GM19239 (cell line): ENCODE results near the gene PVALEF.

ENCODE experiments used
- DNase-seq: peaks from one replicate; pipeline ENCODE4 v3.0.0; 2011; ENCODE audit warnings: low spot score; ENCODE audit not compliant: insufficient read length
- FAIRE-seq: peaks from 2 replicates; lab custom pipeline; 2011; peaks lifted over from hg19 to GRCh38; lab: Jason Lieb, UNC

Gene PVALEF

GRCh38 chr17:81165246-81166032, at the start of gene PVALEF:
PVALEF (plus strand) TSS chr17:81165507; CDS start chr17:81181227, 15,720 bp downstream.
- DNase-seq (no peak), FAIRE-seq (no peak)

GRCh38 chr17:81115749-81116464, 49.4 kb upstream of the PVALEF start:
- DNase-seq (no peak), FAIRE-seq (no peak)

GRCh38 chr17:81116704-81117103, 48.6 kb upstream of the PVALEF start:
- no peak for DNase-seq
- FAIRE-seq: no peak

GRCh38 chr17:81117672-81118198, 47.6 kb upstream of the PVALEF start:
- no peak for DNase-seq
- FAIRE-seq: no peak

- no peak for DNase-seq
- FAIRE-seq: no peak
Measured at GRCh38 chr17:81118308-81119221, 46.7 kb upstream of the PVALEF start.

- FAIRE-seq (no peak), DNase-seq (peak; percentile 83)
Measured at GRCh38 chr17:81119223-81120148, 45.8 kb upstream of the PVALEF start.

- FAIRE-seq (no peak), DNase-seq (no peak)
Measured at GRCh38 chr17:81120149-81120484, 45.2 kb upstream of the PVALEF start.

GRCh38 chr17:81120695-81121621, 44.3 kb upstream of the PVALEF start:
- FAIRE-seq: no peak
- no peak for DNase-seq

GRCh38 chr17:81121841-81122733, 43.2 kb upstream of the PVALEF start:
- FAIRE-seq: no peak
- DNase-seq: no peak

- FAIRE-seq (no peak), DNase-seq (no peak)
Measured at GRCh38 chr17:81123052-81124048, 42.0 kb upstream of the PVALEF start.

GRCh38 chr17:81124377-81124776, 40.9 kb upstream of the PVALEF start:
- FAIRE-seq: no peak
- no peak for DNase-seq

GRCh38 chr17:81125573-81126081, 39.7 kb upstream of the PVALEF start:
- DNase-seq (no peak), FAIRE-seq (no peak)

- no peak for FAIRE-seq
- no peak for DNase-seq
Measured at GRCh38 chr17:81126281-81127132, 38.8 kb upstream of the PVALEF start.

GRCh38 chr17:81127133-81127455, 38.2 kb upstream of the PVALEF start:
- no peak for FAIRE-seq
- DNase-seq: no peak

- no peak for FAIRE-seq
- no peak for DNase-seq
Measured at GRCh38 chr17:81127526-81128177, 37.7 kb upstream of the PVALEF start.
